HG03095 (cell line): ENCODE measurements around the gene GPR155.

Experiments used
- ATAC-seq: cut with Tn5 transposase; IDR thresholded peaks from one replicate; pipeline ENCODE4 v1.9.1; 2021; ENCODE audit warnings: moderate library complexity; ENCODE audit not compliant: unreplicated experiment

Gene GPR155, protein sequence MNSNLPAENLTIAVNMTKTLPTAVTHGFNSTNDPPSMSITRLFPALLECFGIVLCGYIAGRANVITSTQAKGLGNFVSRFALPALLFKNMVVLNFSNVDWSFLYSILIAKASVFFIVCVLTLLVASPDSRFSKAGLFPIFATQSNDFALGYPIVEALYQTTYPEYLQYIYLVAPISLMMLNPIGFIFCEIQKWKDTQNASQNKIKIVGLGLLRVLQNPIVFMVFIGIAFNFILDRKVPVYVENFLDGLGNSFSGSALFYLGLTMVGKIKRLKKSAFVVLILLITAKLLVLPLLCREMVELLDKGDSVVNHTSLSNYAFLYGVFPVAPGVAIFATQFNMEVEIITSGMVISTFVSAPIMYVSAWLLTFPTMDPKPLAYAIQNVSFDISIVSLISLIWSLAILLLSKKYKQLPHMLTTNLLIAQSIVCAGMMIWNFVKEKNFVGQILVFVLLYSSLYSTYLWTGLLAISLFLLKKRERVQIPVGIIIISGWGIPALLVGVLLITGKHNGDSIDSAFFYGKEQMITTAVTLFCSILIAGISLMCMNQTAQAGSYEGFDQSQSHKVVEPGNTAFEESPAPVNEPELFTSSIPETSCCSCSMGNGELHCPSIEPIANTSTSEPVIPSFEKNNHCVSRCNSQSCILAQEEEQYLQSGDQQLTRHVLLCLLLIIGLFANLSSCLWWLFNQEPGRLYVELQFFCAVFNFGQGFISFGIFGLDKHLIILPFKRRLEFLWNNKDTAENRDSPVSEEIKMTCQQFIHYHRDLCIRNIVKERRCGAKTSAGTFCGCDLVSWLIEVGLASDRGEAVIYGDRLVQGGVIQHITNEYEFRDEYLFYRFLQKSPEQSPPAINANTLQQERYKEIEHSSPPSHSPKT

GRCh38 chr2:174486563-174487107 is at the start of gene GPR155:
GPR155 (minus strand) TSS chr2:174487029; CDS start chr2:174481956, 5,073 bp downstream.
- ATAC-seq: peak; percentile 33

DNA sequence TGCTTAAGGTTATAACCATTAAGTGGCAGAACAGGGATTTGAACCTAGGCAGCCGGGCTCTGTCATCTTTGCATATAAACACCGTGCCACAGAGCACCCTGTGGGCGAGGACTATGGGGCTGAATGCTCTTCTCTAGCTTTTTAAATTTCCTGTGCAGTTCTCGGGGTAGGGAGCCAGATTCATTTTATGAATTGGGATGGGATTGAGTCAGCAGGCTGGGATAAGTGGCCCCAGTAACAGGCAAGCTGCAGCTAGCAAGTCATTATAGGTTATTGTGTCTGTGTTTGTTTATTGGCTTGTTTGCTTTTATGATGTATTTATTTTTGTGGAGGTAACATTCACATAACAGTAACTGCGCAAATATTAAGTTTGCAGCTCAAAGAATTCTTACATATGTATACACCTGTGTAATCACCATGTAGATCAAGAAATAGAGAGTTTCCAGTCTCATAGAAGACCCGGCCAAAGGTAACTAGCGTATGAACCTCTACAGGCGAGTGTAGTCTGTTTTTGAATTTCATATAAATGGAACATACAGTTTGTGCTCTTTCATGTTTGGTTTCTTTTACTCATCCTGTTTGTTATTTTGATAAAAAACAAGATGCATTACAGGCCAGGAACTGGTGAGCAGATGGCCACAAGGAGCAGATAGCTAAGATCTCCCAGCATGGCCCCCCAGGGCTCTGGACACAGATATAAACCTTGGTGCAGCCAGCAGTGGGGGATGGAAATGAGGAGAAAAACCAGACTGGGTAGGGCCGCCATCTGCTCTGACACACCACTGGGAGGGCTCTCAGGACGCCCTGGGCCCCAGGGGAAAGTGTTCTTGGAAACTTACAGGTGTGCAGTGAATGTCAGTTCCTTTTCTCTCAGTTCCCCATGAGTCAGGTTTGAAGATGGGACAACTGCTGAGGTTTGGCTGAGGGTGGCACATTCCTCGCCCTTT is 49.2 kb upstream of the GPR155 start:
- ATAC-seq: peak; percentile 79

- no peak for ATAC-seq
Observed at GRCh38 chr2:174535083-174535482, 48.3 kb upstream of the GPR155 start.

- ATAC-seq: no peak
Observed at GRCh38 chr2:174529916-174530315, 43.1 kb upstream of the GPR155 start.

DNA sequence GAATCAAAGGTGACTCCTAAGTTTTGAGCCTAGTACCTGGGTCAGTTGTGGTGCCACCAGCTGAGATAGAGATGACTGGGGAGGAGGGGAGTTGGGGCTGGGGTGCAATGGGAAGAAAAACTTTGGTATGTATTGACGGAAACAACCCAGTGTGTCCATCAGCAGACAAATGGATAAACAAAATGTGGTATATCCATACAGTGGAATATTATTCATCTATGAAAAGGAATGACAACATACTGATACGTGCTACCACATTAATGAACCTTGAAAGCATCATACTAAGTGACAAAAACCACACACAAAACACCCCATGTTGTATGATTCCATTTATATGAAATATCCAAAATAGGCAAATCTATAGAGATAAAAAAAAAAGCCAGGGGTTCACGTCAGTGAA is 41.1 kb upstream of the GPR155 start:
- ATAC-seq: no peak

GRCh38 chr2:174527101-174527721 is 40.4 kb upstream of the GPR155 start:
- ATAC-seq: no peak

DNA sequence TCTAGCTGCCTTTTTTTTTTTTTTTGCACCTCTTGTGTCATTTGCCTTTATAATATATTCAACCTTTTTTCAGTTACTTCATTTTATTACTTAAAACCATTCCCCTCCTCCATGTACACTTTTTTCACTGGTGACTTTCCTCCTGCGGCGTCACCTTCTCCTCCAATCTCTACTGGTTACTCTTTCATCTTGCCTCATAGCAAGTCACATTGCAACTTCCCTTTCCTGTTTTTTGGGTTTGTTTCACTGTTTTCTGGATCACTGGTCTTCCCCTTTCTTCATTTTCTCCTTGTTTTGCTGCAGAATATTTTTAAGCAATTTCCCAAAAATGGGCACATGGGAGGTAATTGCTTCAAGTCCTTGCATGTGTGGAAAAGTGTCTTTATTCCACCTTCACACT is 37.7 kb upstream of the GPR155 start:
- no peak for ATAC-seq

DNA sequence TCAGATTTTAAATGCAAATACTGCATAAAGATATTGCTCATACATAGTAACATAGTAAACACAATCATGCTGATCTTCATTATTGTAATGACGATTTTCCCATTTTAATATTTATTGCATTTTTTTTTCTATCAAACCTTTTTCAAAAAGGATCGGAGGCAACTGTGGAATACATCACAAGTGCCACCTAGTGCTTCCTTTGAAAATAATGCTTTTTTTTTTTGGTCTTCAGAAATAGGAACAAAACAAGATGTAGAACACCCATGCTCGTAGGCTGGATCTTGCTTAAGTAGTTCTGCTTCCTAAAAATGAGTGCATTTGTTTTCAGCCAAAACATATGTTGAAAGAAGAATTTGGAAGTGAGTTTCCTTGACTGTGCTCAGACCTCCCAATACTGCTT is 35.7 kb upstream of the GPR155 start:
- ATAC-seq: no peak

- no peak for ATAC-seq
Observed at GRCh38 chr2:174518395-174518794, 31.6 kb upstream of the GPR155 start.

DNA sequence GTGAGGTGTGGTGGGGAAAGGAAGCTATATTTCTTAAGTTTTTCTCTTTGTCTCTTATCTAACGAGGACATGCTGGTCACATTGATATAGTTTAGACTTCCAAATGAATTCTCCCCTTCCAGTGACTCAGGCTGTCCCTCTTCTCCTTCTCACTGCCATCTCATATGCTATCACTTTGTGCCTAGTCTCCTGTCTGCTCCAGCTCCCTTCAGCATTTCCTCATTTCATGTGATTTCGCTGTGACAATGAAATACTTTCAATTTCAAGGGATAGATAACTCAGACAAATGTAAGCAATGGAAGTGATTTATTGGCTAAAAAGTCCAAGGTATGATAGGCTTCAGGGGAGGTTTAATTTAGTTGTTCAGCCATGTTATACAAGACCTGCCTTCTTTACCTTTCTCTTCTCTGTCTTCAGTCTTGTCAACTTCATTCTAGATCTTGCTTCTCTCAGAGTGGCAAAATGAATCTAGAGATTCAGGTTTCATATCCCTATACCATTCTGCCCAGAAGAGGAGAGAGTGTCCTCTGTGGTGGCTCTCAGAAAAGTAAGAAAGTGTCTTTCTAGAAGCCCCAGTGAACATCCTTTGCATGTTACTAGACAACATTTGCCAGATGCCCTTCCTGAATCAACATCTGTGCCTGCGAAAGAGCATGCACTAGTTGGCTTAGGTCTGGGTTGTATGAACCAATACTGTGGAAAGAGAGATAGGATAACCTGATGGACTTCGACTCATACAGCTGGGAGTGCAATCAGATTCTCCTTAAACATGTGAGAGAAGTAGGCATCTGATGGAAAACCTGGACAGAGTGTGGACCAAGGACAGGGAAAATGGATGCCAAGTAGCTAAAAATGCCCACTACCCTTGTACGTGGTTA is 29.9 kb upstream of the GPR155 start:
- no peak for ATAC-seq

DNA sequence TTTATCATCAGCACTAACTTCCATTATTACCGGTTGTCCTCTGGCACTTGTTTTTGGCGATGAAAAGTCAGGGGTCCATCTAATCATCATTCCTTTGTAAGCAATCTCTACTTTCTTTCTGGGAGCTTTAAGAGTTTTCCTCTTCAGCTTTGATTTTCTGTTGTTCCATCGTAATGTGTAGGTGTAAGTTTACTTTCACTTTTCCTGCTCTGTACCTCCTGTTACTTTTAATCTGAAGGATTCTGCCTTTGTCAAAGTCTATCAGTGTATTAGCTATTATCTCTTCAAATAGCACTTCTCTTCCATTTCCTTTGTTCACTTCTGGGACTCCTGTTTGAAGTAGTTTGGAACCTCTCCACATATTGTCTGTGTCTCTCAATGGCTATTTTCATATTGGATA is 25.5 kb upstream of the GPR155 start:
- no peak for ATAC-seq

- no peak for ATAC-seq
Observed at GRCh38 chr2:174511580-174512260, 24.9 kb upstream of the GPR155 start.

- no peak for ATAC-seq
Observed at GRCh38 chr2:174510583-174511189, 23.9 kb upstream of the GPR155 start.

DNA sequence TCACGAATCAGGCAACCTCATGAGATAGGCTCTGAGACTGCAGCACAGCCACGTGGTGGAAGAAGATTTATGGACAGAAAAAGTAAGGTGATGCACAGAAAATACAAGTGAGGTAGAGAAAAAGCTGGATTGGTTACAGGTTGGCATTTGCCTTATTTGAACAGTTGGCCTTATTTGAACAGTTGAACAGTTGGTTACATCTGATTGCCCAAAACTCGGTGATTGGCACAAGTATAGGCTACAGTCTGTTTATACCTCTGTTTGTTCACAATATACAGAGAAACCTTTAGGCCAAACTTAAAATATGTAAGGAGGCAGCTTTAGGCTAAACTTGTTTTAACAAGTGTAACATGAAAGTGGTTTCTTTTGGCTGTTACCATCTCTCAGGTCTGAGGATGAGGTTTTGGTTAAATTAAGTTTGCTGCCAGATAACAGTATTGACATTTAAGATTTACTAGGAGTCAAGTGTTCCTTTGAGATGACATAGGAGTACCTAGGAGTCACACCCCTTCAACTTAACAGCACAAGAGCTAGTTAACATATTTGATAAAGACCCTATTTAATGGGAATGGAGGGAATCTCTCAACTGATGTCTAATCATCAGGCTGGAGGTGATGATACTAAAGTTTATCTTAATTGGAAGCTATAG is 16.5 kb upstream of the GPR155 start:
- ATAC-seq: no peak

DNA sequence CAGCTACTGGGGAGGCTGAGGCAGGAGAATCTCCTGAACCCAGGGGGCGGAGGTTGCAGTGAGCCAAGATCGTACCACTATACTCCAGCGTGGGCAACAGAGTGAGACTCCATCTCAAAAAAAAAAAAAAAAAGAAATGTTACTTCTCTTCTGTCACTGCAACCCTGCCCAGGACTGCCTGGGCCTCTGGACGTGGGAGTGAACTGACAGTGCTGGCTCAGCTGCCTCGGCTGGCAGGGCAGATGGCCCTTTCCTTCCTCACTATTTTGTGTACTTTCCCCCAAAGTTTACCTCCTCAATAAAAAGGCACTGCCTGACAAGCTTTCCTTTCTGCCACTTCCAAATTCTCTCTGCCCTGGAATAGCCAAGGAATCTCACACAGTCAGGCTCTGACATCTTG is 12.5 kb upstream of the GPR155 start:
- no peak for ATAC-seq

DNA sequence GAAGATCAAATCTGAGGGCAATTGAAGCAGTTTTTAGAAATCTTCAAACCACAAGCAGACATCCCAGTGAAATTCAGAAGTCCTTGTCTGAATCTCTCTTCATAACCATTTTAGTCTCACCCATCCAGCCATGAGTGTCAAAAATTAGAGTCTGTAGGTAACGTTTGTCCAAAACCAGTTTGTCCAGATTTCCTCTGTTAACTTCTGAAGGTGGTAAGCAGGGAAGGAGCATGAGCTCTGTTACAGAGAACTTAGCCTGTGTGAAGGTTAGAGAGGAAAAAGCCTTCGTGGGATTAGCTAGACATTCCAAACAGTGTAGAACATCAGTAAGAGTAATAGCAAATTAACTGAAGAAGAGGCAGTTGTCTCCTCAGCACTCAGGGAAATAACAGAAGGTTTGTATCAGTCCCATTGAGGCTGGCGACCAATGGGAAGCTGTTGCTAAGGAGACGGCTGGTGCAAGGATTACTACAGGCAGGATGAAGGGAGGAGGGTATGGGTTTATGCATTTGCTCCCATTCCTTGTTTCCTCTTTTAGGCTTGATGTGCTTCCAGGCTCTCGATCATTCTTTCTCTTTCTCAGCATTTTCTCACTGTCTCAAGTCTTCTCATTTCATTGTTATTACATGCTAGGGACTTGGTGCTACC is 8.7 kb upstream of the GPR155 start:
- ATAC-seq: no peak
